ENCODE measurements around the gene ZSCAN31.

Gene ZSCAN31

DNA sequence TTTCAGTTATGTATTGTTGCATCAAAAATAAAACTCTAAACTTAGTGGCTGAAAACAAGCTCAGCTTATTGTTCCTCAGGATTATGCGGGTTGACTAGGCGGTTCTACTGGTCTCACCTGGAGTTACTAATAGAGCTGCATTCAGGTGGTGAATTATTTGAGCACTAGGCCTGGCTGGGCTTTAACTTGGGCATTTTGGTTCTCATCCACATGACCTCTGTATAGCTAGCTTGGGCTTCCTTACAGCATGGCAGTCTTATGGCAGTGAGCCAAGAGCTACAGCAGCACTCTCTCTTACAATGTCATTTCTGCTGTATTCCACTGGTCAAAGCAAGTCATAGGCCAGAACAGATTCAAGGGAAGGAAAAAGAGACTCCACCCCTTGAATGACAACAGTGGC lies 53.0 kb downstream of the ZSCAN31 start:
- CTCF ChIA-PET, result interaction anchor here (0.6 kb wide), 1 partner anchor 55 kb away, joined by 3 read pairs; no protein-coding TSS in a partner anchor
- no peak for DNase-seq (ENCODE audit: extremely low spot score)
- TF ChIP-seq CTBP1 (IDR thresholded peaks at IDR 0.05; ENCODE audit: borderline replicate concordance) (no peak), TARDBP (IDR thresholded peaks at IDR 0.05) (no peak), BHLHE40 (IDR thresholded peaks at IDR 0.05; ENCODE audit: borderline replicate concordance) (no peak), LEF1 (IDR thresholded peaks at IDR 0.05; ENCODE audit: borderline replicate concordance) (no peak), FOXA1 (IDR thresholded peaks at IDR 0.05) (no peak), FOXK2 (IDR thresholded peaks at IDR 0.05) (no peak), ZNF384 (IDR thresholded peaks at IDR 0.05) (no peak), SUZ12 (IDR thresholded peaks at IDR 0.05) (no peak), L3MBTL2 (conservative IDR thresholded peaks at IDR 0.05) (no peak), SP1 (IDR thresholded peaks at IDR 0.05) (no peak), HDGF (IDR thresholded peaks at IDR 0.05; ENCODE audit: borderline replicate concordance) (no peak), ELF4 (IDR thresholded peaks at IDR 0.05) (no peak)
- TF ChIP-seq, protein P1, sequence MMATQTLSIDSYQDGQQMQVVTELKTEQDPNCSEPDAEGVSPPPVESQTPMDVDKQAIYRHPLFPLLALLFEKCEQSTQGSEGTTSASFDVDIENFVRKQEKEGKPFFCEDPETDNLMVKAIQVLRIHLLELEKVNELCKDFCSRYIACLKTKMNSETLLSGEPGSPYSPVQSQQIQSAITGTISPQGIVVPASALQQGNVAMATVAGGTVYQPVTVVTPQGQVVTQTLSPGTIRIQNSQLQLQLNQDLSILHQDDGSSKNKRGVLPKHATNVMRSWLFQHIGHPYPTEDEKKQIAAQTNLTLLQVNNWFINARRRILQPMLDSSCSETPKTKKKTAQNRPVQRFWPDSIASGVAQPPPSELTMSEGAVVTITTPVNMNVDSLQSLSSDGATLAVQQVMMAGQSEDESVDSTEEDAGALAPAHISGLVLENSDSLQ (IDR thresholded peaks at IDR 0.05), result no peak
- POLR2A ChIA-PET, result interaction anchor here (0.7 to 1.8 kb wide), 7 partner anchors 15 to 390 kb away, joined by 3 to 10 read pairs (median 3); partner anchors contain the start of genes ZKSCAN4, ZSCAN26 and ZSCAN31

DNA sequence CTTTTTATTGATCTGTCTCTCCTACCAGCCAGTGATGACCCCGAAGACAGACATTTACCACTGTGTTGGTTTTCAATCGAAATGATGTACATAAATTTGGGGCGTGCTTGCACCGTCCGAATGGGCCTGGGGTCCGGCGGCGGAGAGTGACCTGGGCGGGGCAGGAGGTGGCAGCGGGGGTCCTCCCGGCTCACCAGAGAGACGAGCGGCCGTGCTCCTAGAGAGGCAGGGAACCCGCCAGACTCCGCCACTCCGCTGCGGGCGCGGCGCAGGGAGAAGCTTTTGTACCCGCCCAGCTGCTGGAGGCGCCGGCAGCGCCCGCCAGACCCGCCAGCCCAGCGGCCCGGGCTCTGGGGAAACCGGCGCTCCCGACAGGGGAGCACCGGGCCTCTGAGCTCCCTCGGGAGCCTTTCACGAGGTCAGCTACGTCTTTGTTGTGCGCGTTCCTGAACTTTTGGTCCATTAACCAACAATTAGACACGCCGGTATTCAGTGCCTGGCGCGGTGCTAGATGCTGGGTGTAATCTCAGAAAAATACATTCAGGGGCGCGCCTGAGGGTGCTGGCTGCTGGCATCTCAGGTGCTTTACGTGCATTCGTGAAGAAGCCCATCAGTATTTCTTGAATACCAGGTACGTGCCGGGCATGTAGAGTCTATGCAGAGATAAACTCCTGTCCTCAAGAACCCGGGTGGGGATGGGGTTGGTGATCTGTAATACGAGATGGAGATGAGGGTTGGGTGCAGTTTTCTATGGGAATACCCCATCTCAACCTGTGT lies 54.5 kb downstream of the ZSCAN31 start, which contains the start of gene PGBD1:
Gene PGBD1 (plus strand): TSS at position 285 of the 777 bp plus-strand sequence. CDS start 2,242 bp downstream, outside the sequence.
- ChIA-PET POLR2A (interaction anchor here (0.9 to 4.1 kb wide), 13 partner anchors 14 to 145 kb away, joined by 3 to 26 read pairs (median 4); partner anchors contain the start of genes ZKSCAN3, ZKSCAN4, ZKSCAN8 and ZSCAN26), CTCF (interaction anchor here (1.7 kb wide), 1 partner anchor 15 kb away, joined by 5 read pairs; the partner anchor contains the start of gene ZSCAN26)
- peak; percentile 87 for DNase-seq (ENCODE audit: extremely low spot score)
- TF ChIP-seq SP1 (IDR thresholded peaks at IDR 0.05) (no peak), L3MBTL2 (conservative IDR thresholded peaks at IDR 0.05) (peak; percentile 26)

DNA sequence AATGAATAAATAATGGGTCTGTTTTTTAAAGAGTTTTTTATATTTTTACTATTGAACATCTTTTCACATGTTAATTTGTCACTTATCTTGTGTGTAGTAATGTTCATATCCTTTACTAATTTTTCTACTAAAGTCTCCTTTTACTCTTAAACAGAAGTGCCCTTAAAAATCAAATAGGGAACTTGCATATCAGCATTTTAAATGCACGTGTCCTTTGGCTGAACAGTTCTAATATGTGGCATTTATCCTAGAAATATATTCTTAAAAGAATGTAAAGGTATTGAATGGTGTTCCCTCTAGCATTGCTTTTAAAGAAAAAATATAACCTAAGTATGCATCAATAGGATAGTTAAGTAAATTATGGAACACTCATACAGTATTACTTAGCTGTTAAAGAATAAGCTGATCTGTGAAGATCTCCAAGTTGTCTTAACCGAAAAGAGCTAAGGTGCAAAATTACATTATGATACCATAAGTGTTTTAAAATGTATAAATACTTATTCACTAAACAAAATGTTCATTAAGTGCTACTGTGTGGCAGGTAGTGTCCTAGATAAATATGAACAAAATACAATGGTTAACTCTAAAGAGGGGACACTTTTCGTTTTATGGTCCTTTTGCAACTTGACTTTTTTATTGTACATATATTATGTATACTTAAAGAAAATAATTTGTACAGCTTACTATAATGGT lies 55.2 kb downstream of the ZSCAN31 start:
- TF ChIP-seq SUZ12 (IDR thresholded peaks at IDR 0.05) (no peak), FOXK2 (IDR thresholded peaks at IDR 0.05) (no peak), ARNT (IDR thresholded peaks at IDR 0.05) (no peak), ZNF384 (IDR thresholded peaks at IDR 0.05) (no peak), ELF4 (IDR thresholded peaks at IDR 0.05) (no peak), BHLHE40 (IDR thresholded peaks at IDR 0.05; ENCODE audit: borderline replicate concordance) (no peak), LEF1 (IDR thresholded peaks at IDR 0.05; ENCODE audit: borderline replicate concordance) (no peak), SP1 (IDR thresholded peaks at IDR 0.05) (no peak), NFRKB (IDR thresholded peaks at IDR 0.05) (no peak), TARDBP (IDR thresholded peaks at IDR 0.05) (no peak), L3MBTL2 (conservative IDR thresholded peaks at IDR 0.05) (no peak), HDGF (IDR thresholded peaks at IDR 0.05; ENCODE audit: borderline replicate concordance) (no peak)
- TF ChIP-seq, protein P1 (IDR thresholded peaks at IDR 0.05), result no peak
- POLR2A ChIA-PET, result interaction anchor here (0.9 to 4.1 kb wide), 13 partner anchors 13 to 144 kb away, joined by 3 to 26 read pairs (median 4); partner anchors contain the start of genes ZKSCAN3, ZKSCAN4, ZKSCAN8 and ZSCAN26
- no peak for DNase-seq (ENCODE audit: extremely low spot score)
- CTCF ChIA-PET, result interaction anchor here (1.7 kb wide), 1 partner anchor 14 kb away, joined by 5 read pairs; the partner anchor contains the start of gene ZSCAN26

DNA sequence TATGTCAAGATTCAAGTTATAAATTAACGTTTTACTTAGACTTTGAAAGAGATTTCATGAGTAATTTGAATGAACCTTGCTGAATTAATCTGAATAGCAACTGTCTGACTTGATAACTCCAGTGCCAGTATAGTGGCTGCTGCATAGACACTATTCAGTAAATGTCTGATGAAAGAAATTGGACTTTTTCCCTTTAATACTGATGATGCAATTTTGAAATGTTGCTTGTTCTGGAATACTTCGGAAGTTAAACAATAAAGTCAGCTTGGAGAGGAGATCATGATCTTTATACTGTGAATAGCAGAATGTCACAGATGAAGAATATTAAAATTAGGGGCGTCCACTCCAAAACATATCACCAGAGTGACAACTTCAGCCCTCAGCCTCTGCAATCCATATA lies 58.2 kb downstream of the ZSCAN31 start:
- TF ChIP-seq BHLHE40 (IDR thresholded peaks at IDR 0.05; ENCODE audit: borderline replicate concordance) (no peak), FOXA1 (IDR thresholded peaks at IDR 0.05) (no peak), ARNT (IDR thresholded peaks at IDR 0.05) (no peak), HDGF (IDR thresholded peaks at IDR 0.05; ENCODE audit: borderline replicate concordance) (no peak), SP1 (IDR thresholded peaks at IDR 0.05) (no peak), NFRKB (IDR thresholded peaks at IDR 0.05) (no peak), LEF1 (IDR thresholded peaks at IDR 0.05; ENCODE audit: borderline replicate concordance) (no peak), L3MBTL2 (conservative IDR thresholded peaks at IDR 0.05) (no peak)
- TF ChIP-seq, protein P1 (IDR thresholded peaks at IDR 0.05), result no peak
- POLR2A ChIA-PET, result interaction anchor here (1.6 to 4.1 kb wide), 2 partner anchors 10 to 26 kb away, joined by 5 to 26 read pairs; partner anchors contain the start of genes ZKSCAN4 and ZSCAN26
- CTCF ChIA-PET, result no interaction called here
- DNase-seq (ENCODE audit: extremely low spot score), result no peak

DNA sequence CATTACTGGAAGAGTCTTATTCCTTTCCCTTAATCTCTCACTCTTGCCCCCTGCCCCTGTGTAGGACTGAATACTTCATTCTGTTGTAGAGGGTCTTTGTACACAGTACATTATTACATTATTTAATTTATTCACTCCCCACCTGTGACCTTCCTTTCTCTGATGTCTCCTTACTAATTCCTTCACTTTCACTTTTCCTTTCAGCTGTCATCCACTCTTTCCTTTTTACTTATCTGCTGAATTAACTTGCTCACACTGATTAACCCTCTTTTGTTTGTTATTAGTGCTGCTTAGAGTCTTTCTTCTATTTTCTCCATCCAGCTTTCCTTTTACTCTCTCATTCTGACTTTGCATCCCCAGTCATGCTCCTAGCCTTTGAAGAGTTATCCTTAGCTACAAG lies 61.1 kb downstream of the ZSCAN31 start:
- ChIA-PET POLR2A (interaction anchor here (0.9 to 1.3 kb wide), 2 partner anchors 8 to 133 kb away, joined by 3 to 8 read pairs; partner anchors contain the start of genes ZKSCAN8 and ZSCAN26), CTCF (no interaction called here)
- no peak for DNase-seq (ENCODE audit: extremely low spot score)
- TF ChIP-seq TARDBP (IDR thresholded peaks at IDR 0.05) (no peak), FOXM1 (IDR thresholded peaks at IDR 0.05; ENCODE audit: borderline replicate concordance) (no peak), ZNF384 (IDR thresholded peaks at IDR 0.05) (no peak), SP1 (IDR thresholded peaks at IDR 0.05) (no peak), FOXA1 (IDR thresholded peaks at IDR 0.05) (no peak), BHLHE40 (IDR thresholded peaks at IDR 0.05; ENCODE audit: borderline replicate concordance) (no peak), SUZ12 (IDR thresholded peaks at IDR 0.05) (no peak), FOXK2 (IDR thresholded peaks at IDR 0.05) (no peak), L3MBTL2 (conservative IDR thresholded peaks at IDR 0.05) (no peak), ELF4 (IDR thresholded peaks at IDR 0.05) (no peak), NFRKB (IDR thresholded peaks at IDR 0.05) (no peak), ARNT (IDR thresholded peaks at IDR 0.05) (no peak), HDGF (IDR thresholded peaks at IDR 0.05; ENCODE audit: borderline replicate concordance) (no peak), LEF1 (IDR thresholded peaks at IDR 0.05; ENCODE audit: borderline replicate concordance) (no peak), CTBP1 (IDR thresholded peaks at IDR 0.05; ENCODE audit: borderline replicate concordance) (no peak)
- TF ChIP-seq, protein P1 (IDR thresholded peaks at IDR 0.05), result no peak

All from HEK293T (cell line).